Measurements from ENCODE around the gene DRGX. TPM values are rescaled to one million over a fixed set of nuclear protein-coding genes. Genes with fewer than 3 reads are reported as not detected.

Gene DRGX
- total RNA-seq, 1 donor from 2014 or later, result not detected

DNA sequence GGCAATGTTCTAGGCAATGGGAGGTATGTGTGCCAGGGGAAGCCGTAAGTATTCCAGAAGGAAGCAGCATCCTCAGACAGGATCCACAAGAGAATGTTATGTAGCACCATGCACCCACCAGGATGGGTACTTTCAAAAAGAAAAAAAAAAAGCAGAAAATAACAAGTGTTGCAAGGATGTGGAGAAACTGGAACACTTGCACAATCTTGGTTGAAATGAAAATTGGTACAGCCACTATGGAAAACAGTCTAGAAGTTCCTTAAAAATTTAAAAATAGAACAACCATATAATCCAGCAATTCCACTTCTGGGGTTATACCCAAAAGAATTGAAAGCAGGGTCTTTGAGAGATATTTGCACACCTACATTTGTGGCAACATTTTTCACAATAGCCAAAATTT, 76.7 kb downstream of the DRGX start:
- no peak for DNase-seq (ENCODE audit: low spot score)

DNA sequence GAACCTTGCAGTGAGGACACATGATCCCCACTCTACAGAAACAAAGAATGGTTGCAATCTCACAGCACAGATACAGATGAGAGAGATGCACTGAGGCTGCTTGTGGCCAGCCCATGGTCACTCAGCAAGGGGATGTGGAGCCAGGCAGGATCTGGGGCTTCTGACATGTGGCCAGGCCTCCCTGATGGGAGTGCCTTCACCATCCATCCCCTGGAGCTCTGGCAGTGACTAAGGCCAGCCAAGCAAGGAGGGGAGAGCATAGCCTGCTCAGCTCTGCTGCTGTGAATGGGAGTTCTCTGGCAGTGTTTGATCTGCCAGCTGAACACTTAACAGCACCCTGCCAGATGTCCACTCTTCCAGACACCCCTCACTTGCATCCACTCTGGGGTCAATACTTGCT, 77.1 kb downstream of the DRGX start:
- DNase-seq (ENCODE audit: low spot score), result no peak

- DNase-seq (ENCODE audit: low spot score), result no peak
Measured at GRCh38 chr10:49318028-49318427, 77.9 kb downstream of the DRGX start.

GRCh38 chr10:49314806-49315205, 81.1 kb downstream of the DRGX start:
- DNase-seq (ENCODE audit: low spot score), result no peak

Other genes with a start within 250 kb of the DRGX start
- gene TMEM273, start 207.7 kb downstream of the DRGX start, total RNA-seq, result 26.6 TPM
- gene C10orf71, start 96.9 kb downstream of the DRGX start, total RNA-seq, result 0.26 TPM
- 28.0 TPM for gene ERCC6, start 143.0 kb upstream of the DRGX start, total RNA-seq
- gene SLC18A3, start 214.2 kb upstream of the DRGX start, total RNA-seq, result not detected
- not detected for gene CHAT, start 217.9 kb upstream of the DRGX start, total RNA-seq